Mucosa of rectum (tissue), 2 donors: ENCODE measurements around the gene PKLR.
A peak's percentile ranks its signal among the peaks of the same experiment; 100 is the strongest.
"Not testable (repeated sequence)": the region's sequence is repeated elsewhere in the genome, so short reads cannot be mapped to it uniquely, and the experiment has no call there.

Experiments used
- H3K27ac ChIP-seq, 2 donors: one replicate each; pipeline ENCODE4 v1.7.0; 2013; ENCODE audit warnings: inconsistent platforms in 2 of 2, low read depth in 2 of 2, low read length in 2 of 2
- H3K27me3 ChIP-seq, 2 donors: one replicate each; pipeline ENCODE4 v1.7.0; 2013; ENCODE audit warnings: low read length in 2 of 2; ENCODE audit not compliant: control insufficient read depth in 2 of 2, insufficient read depth in 2 of 2
- H3K36me3 ChIP-seq, 2 donors: one replicate each; pipeline ENCODE4 v1.7.0; 2013; ENCODE audit warnings: low read length in 2 of 2; ENCODE audit not compliant: control insufficient read depth in 2 of 2, insufficient read depth in 2 of 2
- H3K4me1 ChIP-seq, 2 donors: one replicate each; pipeline ENCODE4 v1.7.0; 2013; ENCODE audit warnings: low read length in 2 of 2, mild to moderate bottlenecking in 1 of 2; ENCODE audit not compliant: control insufficient read depth in 2 of 2, insufficient read depth in 2 of 2
- H3K4me3 ChIP-seq, 2 donors: one replicate each; pipeline ENCODE4 v1.7.0; 2013; ENCODE audit warnings: low read length in 2 of 2
- H3K9ac ChIP-seq, 2 donors: one replicate each; pipeline ENCODE4 v1.7.0; 2013; ENCODE audit warnings: low read length in 2 of 2, low read depth in 1 of 2, mild to moderate bottlenecking in 1 of 2
- H3K9me3 ChIP-seq, 2 donors: one replicate each; pipeline ENCODE4 v1.7.0; 2013; ENCODE audit warnings: low read length in 2 of 2; ENCODE audit not compliant: control insufficient read depth in 2 of 2
- donor health status: healthy.
- donor health status: Normal muscosa, but diverticular disease.

The PKLR gene

DNA sequence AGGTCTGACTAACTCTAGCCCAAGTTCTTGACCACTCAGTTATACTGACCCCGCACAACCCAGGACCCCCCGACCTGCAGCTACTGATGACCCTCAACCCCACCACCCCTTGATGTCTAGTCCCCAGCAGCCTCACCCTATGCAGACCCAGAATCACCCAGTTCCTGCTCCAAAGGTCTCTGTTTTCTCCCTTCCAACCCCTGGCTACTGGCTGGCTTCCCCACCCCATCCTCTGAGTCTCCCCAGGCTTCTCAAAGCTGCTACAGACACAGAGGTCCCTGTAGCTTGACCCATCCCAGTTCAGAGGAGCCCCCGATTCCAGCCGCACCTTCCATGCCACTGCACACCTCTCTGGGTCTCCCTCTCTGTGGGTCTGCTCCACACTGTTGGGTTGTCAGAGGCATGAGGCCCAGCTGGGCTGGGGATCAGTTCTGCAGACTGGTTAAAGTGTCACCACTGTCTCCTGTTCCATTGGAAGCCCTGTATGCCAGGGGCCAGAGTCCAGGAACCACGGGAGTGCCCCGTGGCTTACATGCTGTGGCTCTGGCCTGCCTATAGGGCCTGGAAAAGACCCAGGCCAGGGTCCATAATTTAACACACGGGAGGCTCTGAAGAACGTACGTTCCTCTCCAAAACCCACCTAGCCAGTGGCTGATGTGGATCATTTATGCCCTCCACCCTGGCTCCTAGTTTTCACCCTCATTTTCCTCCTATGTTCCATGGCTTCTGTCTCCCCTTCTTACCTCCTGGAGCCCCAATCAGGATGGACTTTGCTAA is 497 bp downstream of the PKLR start:
- H3K9me3 ChIP-seq = no peaks in the 10 kb centered on the region
- H3K27ac ChIP-seq = peak overlapping the region in 1 of 2 donors; percentile 16
- peaks cover 3 to 5% of the 10 kb centered on the region in 2 donors for H3K27me3 ChIP-seq
- no peak overlapping the region for H3K4me3 ChIP-seq
- peaks cover 9 to 13% of the 10 kb centered on the region in 2 donors for H3K4me1 ChIP-seq
- no peaks in the 10 kb centered on the region for H3K36me3 ChIP-seq
- no peak overlapping the region for H3K9ac ChIP-seq

DNA sequence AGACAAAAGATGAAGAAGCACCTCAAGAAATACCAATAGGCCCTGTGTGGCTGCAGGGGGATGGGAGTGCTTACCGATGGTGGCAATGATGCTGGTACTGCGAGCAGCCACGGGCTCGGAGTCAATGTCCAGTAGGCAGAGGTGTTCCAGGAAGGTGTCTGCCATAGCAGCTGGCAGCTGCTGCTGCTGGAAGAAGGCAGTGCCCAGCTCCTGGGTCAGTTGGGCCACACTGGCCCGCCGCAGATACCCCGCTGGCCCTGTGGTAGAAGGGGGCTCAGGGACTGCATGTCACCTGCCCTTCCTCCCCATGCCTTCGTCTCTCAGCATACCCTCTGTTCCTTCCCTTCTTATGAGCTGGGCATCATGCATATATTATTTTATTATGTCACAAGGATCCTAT is 1.2 kb downstream of the PKLR start:
- Histone ChIP-seq H3K9me3 (no peaks in the 10 kb centered on the region), H3K27me3 (peaks cover 10 to 11% of the 10 kb centered on the region in 2 donors), H3K27ac (peak overlapping the region in 1 of 2 donors; percentile 16), H3K9ac (no peak overlapping the region), H3K36me3 (no peaks in the 10 kb centered on the region), H3K4me3 (no peak overlapping the region), H3K4me1 (peaks cover 9 to 13% of the 10 kb centered on the region in 2 donors)

DNA sequence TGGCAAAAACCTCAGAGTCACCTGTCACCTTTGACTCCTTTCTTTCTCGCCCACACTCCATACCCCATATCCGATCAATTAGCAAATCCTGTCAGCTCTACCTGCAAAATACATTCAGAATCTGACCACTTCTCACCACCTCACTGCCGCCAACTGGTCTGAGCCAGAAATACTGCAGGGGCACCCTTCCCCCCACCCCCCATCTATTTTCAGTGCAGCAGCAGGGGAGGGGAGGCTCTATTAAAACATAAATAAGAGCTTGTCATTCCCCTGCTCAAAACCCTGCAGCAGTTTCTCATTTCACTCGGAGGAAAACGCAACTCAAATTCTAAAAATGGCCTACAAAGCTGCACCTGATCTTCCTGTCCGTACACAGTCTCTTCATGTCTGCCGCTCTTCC is 3.9 kb downstream of the PKLR start:
- no peak overlapping the region for H3K27ac ChIP-seq
- H3K9me3 ChIP-seq = no peaks in the 10 kb centered on the region
- H3K4me1 ChIP-seq = peaks cover 9 to 11% of the 10 kb centered on the region in 2 donors
- no peak overlapping the region for H3K9ac ChIP-seq
- no peaks in the 10 kb centered on the region for H3K36me3 ChIP-seq
- no peak overlapping the region for H3K4me3 ChIP-seq
- peaks cover 13 to 23% of the 10 kb centered on the region in 2 donors for H3K27me3 ChIP-seq

DNA sequence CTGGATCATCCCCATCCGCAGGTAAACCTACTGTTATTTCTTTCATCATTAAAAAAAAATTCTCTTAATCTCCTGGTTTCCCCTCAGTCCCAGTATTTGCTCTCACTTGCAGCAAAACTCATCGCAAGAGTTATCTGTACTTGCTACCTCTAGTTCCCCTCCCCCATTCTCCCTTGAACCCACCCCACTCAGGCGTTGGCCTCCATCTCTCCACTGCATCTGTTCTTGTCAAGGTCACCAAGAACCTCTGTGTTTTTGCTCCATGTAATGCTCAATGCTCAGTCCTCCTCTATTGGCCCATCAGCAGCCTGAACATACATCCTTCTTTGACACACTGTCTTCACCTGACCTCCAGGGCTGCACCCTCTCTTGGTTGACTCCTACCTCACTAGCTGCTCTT is 4.6 kb downstream of the PKLR start:
- H3K9me3 ChIP-seq = no peaks in the 10 kb centered on the region
- no peaks in the 10 kb centered on the region for H3K36me3 ChIP-seq
- H3K27ac ChIP-seq = no peak overlapping the region
- peaks cover 9 to 11% of the 10 kb centered on the region in 2 donors for H3K4me1 ChIP-seq
- no peak overlapping the region for H3K4me3 ChIP-seq
- H3K27me3 ChIP-seq = peaks cover 13 to 23% of the 10 kb centered on the region in 2 donors
- H3K9ac ChIP-seq = no peak overlapping the region

DNA sequence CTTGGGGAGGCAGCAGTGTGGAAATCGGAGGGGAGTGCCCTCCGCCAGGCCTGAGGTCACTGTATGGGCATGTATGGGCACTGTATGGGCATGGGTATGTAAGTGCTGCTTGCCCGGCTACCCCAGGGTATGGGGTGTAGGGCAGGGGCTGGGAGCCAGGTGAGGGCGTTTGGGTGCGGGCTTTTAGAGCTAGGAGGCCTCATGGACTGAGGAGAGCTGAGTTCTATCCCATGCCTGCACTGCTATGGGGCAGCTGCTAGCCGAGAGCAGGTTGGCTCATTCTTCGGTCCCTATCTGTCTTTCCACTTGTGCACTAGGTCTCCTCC is 5.3 kb downstream of the PKLR start:
- H3K27ac ChIP-seq = no peak overlapping the region
- H3K27me3 ChIP-seq = peaks cover 13 to 23% of the 10 kb centered on the region in 2 donors
- H3K4me3 ChIP-seq = no peak overlapping the region
- H3K4me1 ChIP-seq = peaks cover 4 to 8% of the 10 kb centered on the region in 2 donors
- no peak overlapping the region for H3K9ac ChIP-seq
- no peaks in the 10 kb centered on the region for H3K36me3 ChIP-seq
- H3K9me3 ChIP-seq = no peaks in the 10 kb centered on the region

DNA sequence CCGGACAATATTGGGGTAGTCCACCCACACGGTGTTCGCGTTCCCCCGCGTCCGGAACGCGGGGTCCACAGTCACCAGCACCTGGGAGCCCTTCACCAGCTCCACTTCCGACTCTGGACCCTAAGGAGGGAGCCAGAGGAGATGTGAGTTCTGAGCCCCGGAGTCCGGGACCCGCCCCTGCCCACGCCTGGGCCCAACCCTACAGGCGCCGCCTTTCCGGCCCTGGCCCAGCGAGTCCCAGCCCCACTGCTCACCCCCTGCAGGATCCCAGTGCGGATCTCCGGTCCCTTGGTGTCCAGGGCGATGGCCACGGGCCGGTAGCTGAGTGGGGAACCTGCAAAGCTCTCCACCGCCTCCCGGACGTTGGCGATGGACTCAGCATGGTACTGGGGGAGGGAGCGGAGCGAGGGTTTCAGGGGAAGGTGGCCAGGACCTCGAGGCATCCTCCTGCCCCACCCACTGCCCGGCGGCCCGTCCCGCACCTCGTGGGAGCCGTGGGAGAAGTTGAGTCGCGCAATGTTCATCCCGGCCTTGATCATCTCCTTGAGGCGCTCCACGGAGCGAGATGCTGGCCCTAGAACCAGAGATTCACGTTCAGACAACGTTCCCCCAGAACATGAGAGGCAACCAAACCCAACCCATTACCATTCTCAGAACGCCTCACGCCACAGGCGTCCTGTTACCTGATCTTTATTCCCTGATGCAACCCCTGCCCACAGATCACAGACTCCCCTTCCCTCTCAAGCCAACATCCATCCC is 5.9 kb downstream of the PKLR start:
- H3K36me3 ChIP-seq = peaks cover 0 to 2% of the 10 kb centered on the region in 2 donors
- peaks cover 0 to 4% of the 10 kb centered on the region in 2 donors for H3K4me1 ChIP-seq
- H3K9ac ChIP-seq = no peak overlapping the region
- H3K4me3 ChIP-seq = no peak overlapping the region
- no peaks in the 10 kb centered on the region for H3K9me3 ChIP-seq
- peaks cover 13 to 23% of the 10 kb centered on the region in 2 donors for H3K27me3 ChIP-seq
- H3K27ac ChIP-seq = no peak overlapping the region

DNA sequence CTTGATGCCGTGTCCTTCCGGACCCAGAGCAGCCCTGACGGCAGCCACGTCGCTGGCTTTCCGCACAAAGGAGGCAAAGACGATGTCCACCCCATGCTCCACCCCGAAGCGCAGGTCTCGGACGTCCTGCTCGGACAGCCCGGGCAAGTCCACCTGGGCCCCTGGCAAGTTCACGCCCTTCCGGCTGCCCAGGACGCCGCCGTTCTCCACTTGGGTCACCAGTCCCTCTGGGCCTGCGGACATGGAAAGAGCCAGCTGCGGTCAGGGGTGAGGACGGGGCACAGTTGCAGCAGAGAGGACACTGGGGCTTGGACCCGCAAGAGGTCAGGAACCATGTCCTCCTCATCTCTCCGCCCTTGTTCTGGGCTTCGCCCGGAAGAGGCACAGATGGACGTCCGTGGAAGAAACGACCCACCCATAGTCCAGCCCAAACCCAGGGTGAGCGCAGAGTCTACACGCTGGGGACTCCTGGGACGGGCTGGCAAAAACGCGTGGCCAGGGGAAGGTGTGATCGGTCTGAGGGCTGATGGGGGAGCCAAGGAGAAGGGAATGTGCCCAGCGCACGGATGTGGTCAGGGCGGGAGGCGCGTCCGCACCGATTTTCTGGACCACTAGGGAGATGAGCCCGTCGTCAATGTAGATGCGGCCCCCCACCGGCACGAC is 6.6 kb downstream of the PKLR start:
- no peak overlapping the region for H3K4me3 ChIP-seq
- H3K4me1 ChIP-seq = no peaks in the 10 kb centered on the region
- peaks cover 13 to 23% of the 10 kb centered on the region in 2 donors for H3K27me3 ChIP-seq
- no peak overlapping the region for H3K27ac ChIP-seq
- H3K9ac ChIP-seq = no peak overlapping the region
- no peaks in the 10 kb centered on the region for H3K9me3 ChIP-seq
- peaks cover 0 to 4% of the 10 kb centered on the region in 2 donors for H3K36me3 ChIP-seq

DNA sequence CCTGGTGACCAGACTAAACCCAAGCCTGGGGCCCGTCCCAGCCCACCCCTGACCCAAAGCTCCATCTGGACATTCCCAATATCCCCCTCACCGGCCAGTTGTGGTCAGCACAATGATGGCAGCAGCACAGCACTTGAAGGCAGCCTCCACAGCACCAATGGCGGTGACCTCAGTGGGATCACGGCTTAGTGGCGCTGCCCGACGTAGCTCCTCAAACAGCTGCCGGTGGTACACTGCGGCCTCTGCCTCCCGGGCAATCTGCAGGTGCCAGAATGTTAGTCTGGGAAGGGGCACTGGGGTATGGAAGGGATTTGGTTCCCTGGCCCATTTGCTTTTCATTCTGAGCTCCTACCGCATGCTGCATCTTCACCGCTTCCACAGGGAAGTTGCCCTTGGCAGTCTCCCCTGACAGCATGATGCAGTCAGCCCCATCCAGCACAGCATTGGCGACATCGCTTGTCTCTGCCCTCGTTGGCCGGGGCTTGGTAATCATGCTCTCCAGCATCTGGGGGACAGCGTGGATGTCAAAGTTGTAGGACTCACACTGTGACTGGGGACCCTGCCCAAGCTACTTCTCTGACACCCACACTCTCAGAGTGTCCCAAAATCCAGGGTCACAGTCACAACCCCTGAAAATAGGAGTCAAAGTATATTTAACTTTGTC is 8.0 kb downstream of the PKLR start:
- Histone ChIP-seq H3K9ac (no peak overlapping the region), H3K36me3 (peaks cover 4 to 5% of the 10 kb centered on the region in 2 donors), H3K9me3 (no peaks in the 10 kb centered on the region), H3K4me1 (no peaks in the 10 kb centered on the region), H3K4me3 (no peak overlapping the region), H3K27ac (no peak overlapping the region), H3K27me3 (peaks cover 13 to 23% of the 10 kb centered on the region in 2 donors)

DNA sequence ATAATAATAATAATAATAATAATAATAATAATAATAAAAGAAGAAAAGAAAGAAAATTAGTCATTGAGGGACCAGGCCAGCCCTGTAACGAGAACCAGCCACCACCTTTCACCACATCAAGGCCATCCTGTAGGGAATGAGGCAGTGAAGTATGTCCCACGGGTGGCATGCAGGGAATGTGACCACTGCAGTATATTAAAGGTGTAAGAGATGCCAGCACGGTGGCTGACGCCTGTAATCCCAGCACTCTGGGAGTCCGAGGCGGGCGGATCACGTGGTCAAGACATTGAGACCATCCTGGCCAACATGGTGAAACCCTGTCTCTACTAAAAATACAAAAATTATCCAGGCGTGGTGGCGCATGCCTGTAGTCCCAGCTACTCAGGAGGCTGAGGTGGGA is 10.2 kb downstream of the PKLR start:
- H3K4me3 ChIP-seq, H3K4me1 ChIP-seq, H3K9me3 ChIP-seq, H3K36me3 ChIP-seq, H3K27ac ChIP-seq, H3K9ac ChIP-seq: not testable (repeated sequence)
- H3K27me3 ChIP-seq = peaks cover 10 to 22% of the 10 kb centered on the region in 2 donors
